Measurements from ENCODE around the gene RALGAPA2.

RALGAPA2 gene

DNA sequence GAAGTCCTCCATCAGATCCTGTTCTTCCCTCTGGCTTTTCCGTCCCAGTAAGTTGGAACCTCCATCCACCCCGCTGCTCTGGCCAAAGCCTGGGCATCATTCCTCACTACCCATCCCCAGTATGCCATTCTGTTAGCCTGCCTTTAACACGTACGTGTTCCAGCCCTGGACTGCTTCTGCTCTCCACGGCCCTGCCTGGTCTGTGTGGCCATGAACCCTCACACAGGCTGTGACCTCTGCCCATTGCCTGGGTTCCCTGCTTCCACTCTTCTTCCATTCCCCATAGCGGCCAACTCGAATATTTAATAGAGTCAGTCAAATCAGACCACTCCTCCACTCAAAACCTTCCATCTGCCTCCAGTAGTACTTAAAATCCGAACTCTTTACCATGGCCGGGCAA is 29.4 kb downstream of the RALGAPA2 start:
- DNase-seq (ENCODE audit: low spot score): no peak

DNA sequence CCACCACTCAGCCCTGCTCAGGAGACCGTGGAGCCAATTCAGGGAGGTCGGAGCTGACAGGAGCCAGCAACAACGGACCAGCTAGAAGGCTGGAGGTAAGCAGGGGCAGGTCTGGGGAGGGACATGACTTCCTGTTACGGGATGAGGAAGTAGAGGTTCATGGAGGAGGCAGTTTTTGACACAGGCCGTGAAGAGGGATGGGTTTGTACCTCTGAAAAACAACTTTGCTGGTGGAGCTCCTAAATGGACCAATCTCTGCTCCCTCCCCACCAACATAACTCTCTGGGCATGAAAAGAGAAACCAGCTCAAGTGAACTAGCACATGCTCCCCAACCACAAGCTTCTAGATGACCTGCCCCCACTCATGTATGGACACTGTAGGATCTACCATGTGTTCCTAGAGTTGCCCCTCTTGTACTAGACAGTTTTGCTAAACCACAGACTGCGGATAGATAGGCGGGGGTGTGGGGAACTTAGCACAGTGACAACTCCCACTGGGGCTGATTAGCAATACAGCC is 31.4 kb downstream of the RALGAPA2 start:
- no peak for DNase-seq (ENCODE audit: low spot score)

DNA sequence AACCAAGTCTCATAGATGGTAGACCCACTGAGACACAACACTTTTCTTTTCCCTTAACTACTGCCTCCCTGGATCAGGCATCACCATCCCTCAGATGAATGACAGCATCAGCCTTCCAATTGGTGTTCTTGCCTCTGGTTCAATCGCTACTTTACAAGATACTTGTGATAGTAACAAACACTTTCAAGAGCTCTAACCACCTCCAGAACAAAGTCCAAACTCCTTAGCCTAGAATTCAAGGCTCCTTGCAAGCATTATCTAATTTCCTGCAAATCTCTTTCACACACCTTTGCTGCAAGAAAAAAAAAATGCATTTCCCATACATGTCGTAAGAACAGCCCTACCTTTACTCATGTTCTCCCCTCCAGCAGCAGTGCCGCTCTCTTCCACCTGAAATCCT is 33.1 kb downstream of the RALGAPA2 start:
- no peak for DNase-seq (ENCODE audit: low spot score)

DNA sequence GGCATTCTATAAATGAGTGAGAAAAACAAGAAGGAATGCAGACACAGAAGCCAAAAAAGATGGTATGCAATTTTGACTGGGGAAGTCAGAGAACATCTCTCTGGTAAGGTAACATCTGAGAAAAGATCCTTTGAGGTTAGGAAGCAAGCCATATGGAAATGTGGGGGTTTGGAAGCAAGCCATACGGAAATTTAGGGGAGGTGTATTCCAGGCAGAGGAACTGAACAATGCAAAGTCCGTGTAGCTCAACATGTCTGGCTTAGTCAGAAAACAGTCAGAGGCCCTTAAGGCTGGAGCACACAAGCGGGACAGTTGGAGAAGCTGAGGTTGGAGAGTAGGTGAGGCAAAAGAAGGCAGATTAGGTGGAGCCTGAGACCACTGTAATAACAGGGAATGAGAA is 35.3 kb downstream of the RALGAPA2 start:
- DNase-seq (ENCODE audit: low spot score): no peak

DNA sequence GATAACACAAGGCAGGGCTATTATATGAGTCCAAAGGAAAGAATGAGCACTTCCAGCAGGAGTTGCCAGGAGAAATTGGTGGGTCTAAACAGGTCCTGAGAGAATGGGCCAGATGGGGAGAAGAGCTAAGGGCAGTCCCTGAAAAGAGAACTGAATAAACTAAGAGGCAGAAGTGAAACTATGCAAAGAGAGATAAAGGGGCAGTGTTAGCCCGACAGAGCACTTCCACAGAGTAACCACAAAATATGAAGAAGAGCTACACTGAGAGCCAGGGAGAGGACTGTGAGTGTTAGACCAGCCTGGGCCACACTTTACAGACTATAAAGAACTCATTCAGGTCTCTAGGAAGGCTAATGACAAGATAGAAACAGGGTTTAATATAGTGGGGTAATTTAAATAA is 43.8 kb downstream of the RALGAPA2 start:
- no peak for DNase-seq (ENCODE audit: low spot score)

DNA sequence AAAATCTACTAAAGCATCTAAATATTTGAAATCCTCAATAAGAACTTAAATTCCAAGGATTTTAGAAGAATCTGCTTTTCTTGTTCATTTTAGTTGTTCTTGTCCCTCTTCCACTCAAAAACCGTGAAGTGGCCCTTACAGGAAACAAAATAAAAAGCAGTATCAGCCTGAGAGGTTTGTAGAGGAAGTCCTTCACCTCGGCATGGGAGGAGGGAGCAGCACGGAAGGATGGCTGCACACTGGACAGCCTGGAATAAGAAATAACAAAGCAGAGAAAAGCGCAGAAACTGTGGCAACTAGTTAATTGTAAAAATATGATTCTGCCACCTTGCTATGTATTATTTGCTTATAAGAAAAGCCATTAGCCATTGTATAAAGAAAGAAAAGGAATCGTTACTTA is 46.1 kb downstream of the RALGAPA2 start:
- DNase-seq (ENCODE audit: low spot score): no peak

DNA sequence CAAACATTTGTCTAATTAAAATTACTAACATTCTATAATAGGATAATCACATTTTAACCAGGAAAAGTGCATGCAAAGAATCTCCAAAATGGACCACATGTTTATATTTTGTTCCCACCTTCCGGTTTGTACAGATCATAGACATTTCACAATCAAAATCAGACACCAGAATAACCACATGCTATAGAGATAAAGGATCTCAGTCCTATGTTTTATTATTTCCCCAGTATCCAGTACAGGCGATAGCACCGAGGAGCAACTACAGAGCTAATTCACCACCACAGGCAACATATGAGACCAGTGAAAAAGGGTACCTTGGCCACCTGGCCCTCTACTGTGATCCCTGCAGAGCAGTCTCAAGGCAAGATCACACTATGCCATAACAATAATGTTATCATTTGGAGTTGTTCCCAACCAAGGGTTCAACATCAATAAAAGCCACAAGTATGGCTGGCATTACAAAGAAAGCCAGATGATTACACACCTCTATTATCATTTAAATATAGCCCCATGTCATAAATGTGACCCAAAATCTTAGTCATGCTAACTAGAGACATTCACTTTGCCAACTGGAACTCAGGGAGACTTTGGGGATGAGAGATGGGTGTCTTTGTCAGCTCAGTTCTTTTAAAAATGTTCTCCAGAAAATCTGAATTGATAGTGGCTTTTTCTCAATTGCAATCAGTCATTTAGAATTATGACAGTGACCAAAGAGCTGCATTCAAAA is 46.7 kb downstream of the RALGAPA2 start:
- DNase-seq (ENCODE audit: low spot score): no peak

DNA sequence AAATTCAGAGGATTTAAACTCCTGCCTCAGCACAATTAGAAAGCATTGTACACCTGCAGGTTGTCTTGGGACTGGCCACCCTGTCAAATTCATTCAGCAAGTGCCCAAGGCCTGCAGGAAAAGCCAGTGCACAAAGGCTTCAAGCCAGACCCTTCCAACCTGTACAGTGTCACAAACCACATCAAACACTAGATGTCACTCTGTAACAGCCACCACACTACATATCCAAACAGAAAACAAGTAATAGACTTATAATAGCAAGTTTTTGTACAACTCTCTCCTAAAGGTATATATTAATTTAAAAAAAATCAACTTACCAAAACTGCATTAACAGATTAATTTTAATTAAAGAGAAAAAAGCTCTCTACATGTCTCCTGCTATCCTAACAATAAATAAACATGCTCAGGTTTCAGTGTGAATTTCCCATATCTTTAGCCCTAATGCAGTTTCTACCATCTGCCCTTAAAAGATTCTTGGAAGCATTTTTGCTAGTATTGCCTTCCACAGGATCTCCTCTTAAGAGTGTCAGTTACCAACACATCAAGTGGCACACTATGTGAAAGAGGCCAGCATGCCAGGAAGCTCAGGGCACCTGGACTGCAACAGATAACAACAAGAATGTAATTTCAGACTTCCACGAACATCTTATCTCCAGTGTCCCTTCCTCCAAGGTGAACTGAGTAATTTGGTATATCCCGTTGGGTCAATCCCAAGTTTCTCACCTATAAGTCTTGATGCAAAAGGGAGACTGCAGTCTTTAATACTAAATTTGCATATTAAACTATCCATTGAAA is 47.5 kb downstream of the RALGAPA2 start:
- DNase-seq (ENCODE audit: low spot score): peak; percentile 12

DNA sequence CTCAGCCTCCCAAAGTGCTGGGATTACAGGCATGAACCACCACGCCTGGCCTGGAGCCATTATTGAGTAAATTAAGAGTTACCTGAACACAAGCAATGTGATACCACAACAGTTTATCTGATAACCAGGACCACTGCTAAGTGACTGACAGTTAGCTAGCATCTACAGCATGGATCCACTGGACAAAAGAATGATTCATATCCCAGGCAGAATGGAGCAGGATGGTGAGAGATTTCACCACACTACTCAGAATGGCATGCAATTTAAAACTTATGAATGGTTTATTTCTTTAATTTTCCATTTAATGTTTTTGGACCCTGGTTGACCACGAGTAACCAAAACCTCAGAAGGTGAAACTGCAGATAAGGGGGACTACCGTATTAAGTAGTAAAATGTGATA is 48.6 kb downstream of the RALGAPA2 start:
- no peak for DNase-seq (ENCODE audit: low spot score)

DNA sequence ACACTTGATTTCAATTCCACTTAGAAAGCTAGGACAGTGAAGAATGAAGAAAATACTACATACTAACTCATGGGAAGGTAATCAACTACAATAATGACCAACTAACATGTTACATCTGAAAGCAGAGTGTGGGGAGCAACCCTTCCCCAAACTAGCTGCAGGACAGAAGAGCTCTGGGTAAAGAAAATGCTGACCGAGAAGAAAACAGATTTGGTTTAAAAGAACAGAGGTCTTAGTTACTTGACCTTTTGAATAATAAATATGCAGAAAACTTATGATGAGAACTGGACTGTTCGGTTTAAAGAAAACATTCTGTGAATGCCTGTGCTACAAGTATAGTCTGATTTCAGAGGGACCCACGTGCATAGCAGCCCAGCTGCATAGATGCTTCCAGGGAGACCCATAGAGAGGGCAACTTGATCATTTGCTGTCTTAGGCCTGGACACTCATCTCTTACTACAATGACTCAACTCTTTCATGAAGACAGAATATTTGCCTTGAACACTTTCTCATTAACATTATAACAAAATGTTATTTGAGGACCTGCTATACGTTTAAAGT is 53.5 kb downstream of the RALGAPA2 start:
- DNase-seq (ENCODE audit: low spot score): no peak

DNA sequence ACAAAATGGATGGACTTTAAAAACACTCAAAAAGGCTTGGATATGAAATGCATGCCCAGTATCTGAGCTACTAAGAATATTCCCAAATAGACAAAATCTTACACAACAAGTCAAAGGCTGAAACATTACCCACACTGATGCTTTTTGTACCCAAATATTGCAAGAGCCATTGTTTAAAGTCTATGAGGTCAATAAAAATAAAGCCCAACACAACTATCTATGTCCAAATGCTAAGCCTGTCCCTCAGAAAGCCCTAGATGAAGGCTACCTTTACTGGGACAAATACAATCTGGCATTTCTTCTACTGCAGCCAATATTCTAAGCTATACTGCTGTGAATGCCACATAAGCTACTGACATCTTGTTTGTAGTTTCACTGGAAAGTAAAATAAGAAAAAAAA is 54.3 kb downstream of the RALGAPA2 start:
- no peak for DNase-seq (ENCODE audit: low spot score)

DNA sequence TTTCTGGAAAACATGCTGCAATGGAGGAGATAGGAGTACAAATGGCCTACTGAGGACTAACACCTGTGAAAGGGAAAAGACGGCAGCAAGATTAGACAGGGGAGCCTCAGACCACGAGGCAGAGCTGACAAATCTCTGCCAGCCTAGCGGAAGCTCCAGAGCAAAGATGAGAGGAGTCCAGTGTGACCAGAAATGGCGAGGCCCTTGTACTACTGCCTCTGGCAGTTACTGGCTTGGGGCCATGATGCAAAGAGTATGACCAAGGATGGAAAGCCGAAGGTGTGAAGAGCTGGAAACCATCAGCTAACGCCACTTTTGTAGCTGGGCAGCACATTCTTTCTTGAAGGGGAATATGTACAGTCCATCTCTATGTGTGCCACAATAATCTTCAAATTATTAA is 55.4 kb downstream of the RALGAPA2 start:
- DNase-seq (ENCODE audit: low spot score): no peak

DNA sequence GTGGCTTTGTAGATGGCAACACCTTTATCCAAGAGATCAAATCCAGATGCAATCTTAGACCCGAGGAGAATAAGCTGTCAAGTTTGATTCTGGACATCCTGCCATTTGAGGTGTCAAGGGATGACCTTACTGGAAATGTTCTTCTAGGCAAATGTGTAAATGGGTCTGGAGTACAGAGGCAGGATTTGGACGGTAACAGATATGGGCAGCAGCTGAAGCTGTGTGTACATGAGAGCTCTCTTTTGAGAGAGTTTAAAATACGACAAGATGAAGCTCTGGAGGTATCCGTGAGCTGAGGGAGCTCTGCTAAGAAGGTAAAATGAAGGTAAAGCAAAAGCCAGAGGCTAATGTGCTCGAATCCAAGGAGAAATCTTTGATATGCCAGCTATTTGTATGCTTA is 56.6 kb downstream of the RALGAPA2 start:
- DNase-seq (ENCODE audit: low spot score): no peak

DNA sequence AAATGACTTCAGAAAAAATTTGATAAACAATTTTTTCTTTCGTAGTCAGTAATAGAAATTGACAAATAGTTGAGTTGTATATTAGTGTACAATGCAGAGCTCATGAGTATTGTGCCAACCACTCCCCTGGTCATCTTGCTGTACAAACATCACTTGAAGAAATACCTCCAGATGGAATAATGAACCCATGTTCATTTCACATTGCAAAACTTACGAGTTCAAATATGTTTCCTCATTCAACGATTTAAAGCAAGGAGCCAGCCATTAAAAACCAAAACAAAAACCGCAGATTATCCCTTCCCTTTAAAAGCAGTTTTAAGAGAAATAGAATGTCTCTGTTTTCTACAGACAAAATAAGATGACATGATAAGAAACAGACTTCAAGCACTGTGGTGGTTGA is 62.5 kb downstream of the RALGAPA2 start:
- no peak for DNase-seq (ENCODE audit: low spot score)

DNA sequence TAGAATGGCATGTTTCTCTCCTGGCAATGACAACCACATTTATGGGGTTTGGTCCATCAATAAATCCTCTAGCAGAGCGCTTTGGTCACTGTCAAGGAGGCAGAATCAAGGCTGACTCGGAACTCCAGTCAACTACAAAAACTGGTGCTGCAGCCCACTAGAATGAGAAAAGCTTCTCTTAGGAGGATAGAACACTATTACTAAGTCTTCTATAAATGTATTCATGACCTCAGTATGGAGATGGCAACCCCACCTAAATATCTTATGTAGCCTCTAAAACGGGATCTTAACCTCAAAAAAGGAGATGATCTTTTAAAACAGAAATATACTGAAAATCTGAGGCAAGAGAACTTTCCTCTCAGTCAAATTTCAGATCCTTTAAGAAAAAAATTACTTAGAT is 68.5 kb downstream of the RALGAPA2 start:
- DNase-seq (ENCODE audit: low spot score): no peak

DNA sequence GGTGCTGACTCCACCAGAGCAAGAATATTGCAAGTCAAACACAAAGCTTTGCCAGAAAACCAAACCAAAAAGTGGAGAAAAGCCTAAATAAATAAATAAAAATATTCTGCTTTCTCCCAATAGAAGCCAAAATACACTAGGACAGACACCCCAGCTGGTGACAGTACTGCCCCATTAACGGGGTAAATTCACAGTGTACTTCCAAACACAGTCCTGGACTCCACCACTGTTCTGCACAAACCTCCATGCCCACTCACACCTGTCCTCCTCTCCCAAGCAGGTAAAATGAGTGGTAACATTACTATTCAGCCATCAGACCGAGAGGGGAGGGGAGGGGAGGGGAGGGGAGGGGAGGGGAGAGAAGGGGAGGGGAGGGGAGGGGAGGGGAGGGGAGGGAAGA is 70.7 kb downstream of the RALGAPA2 start:
- no peak for DNase-seq (ENCODE audit: low spot score)

DNA sequence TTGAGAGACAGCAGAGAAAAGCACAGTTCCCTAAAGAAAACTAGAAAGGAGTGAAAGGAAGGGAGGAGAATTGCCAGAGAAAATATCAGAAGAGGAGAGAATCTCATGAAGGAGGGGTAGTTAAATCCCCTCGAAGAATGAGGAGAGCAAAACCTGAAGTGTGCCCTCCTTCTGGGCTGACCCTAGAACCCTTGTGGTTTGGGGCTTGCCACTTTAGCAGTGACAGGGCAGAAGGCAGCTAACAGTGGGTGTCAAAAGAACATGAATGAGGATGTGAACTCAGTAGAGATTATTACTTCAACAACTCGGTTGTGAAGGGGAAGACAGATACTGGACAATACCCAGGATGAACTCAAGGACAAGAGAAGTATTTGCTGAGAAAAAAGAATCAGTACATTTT is 73.6 kb downstream of the RALGAPA2 start:
- no peak for DNase-seq (ENCODE audit: low spot score)

DNA sequence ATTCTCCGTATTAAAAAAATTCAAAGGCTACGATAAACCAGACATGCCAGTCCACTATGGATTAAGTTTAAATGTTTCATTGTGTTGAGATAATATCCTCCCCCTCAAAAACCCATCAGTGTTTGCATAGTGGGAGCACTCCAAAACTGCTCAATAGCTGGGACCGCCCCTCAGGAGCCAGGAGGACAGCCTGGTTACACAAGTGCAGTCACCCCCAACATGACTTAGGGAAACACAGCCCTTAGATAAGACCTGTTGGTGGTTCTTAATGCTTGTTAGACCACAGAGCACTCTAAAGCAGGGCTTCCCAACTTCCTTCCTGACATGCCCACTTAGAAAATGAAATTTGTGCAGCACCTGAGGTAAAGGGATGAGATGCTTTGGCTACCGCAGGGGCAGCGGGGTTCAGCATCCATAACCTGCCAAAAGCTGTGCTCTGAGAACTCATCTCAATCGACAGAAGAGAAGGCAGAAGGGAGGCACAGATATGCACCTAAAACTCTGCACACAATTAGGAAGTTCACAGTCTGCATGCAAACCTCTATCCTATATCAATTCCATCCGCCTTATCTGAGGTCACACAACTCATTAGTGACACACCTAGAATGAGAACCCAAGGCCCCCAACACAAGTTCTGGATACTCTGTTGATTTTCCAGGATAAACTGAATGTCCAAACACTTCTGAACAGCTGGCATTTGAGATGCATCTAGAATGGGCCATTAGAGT is 74.3 kb downstream of the RALGAPA2 start:
- DNase-seq (ENCODE audit: low spot score): no peak

DNA sequence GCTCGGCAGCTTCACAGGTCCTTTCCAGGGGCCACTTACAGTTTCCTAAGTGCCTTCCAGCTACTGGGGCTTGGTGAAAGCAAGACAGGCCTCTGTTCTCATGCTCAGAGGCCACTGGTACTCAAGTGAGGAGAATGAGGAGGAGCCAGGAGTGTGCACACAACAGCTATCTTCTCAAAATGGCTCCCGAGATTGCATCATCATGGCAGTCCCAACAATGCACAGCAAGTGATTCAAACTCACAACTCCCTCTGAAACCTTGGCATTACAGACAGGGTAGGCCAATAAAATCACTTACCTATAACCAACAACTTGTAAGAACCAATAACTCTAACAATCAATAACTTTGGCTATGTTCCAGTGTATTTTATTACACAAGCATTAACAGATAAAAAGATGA is 77.4 kb downstream of the RALGAPA2 start:
- DNase-seq (ENCODE audit: low spot score): no peak

DNA sequence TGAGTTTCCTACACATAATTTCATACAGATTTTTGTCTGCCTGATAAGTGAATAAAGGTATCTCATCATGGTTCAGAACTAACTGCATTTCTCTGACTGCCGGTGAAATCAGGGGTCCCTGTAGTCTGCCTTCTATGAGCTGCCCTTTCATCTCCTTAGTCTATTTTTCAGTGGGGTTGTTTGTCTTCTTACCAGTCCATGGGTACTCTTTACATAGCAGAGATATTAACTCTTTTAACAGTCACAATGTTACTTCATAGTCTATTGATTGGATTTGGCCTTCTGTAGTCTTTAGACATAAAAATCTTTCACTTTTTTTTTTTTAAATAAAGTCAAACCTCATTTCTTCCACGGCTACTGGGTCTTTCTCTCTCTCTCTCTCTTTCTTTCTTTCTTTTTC is 79.8 kb downstream of the RALGAPA2 start:
- DNase-seq (ENCODE audit: low spot score): no peak

DNA sequence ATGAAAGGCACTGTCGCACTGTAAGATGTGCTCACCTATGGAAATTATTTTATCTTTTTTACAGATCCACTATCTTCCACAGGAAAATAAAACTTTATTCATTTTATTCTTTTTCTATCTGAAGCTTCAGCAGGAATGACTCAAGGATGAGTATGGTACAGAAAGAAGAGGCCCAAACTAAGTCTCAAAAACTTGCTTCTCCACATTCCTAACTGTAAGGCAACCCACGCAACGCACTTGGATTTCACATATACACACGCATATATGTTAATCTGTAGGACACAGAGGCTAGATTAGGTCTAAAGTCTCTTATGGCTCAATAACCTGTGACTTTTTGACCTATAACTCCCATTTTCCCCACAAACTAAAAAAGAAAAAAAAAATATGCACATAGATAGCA is 81.9 kb downstream of the RALGAPA2 start:
- DNase-seq (ENCODE audit: low spot score): no peak

DNA sequence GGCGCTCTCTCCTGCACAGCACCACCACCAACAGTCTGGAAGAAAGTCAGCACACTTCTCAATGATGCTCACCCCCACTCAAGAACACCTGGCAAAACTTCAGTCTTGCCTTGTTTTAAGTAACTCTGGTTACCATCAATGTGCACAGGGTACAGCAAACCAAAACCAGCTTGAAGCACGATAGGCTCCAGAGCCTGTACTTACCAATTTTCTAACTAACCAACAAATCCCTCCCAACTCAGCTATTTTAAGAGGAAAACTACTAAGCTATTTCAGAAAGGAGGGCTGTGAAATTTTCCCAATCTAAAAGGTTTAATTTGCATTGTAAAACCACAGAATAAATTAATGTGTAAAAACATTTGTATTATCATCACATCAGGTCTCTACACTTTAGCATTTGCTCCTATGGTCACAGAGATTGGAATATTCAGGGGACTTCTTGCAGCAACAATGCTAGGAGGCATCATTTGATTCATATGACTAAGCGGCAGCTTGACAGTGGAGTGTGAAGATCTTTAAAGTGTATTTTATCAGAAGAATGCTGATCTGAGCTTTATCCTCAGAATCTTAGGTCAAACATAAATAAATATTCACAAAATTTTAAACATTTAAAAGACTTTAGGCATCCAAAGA is 82.8 kb downstream of the RALGAPA2 start:
- DNase-seq (ENCODE audit: low spot score): no peak
